ENCODE measurements around the gene PTTG1IP.

DNA sequence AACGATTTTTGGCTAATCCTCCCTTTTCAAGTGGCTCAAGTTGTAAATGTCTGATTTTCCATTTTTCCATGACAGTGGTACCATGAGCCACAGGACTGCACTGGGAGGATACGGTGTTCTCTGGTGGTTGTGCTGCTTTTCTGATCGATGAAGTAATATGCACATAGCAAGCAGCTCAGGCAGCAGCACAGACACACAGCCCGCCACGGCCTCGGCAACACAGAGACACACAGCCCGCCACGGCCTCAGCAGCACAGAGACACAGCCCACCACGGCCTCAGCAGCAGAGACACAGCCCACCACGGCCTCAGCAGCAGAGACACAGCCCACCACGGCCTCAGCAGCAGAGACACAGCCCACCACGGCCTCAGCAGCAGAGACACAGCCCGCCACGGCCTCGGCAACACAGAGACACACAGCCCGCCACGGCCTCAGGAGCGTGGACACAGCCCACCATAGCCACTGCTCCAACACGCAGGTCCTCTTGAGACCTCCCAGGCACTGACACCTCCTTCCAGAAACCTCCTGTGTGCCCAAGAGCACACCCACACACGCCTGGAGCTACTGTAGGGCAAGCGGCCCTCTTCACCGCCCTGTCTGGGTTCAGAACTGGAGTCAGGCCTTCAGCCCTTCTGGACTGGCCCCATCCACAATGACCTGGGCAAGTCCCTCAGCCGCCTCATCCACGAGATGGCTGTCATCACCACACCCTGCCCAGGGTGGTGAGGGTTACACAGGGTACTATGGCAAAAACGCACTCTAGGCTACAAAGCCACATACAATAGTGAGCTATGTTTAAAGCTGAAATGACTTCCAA is 10.4 kb downstream of the PTTG1IP start:
- TF ChIP-seq CTCF (IDR thresholded peaks at IDR 0.05; ENCODE audit: borderline replicate concordance, extremely low read depth, low read length, poor library complexity, severe bottlenecking), result no peak
- TF ChIP-seq EZH2 (IDR thresholded peaks at IDR 0.05; ENCODE audit: borderline replicate concordance, low read depth, low read length, severe bottlenecking), result no peak
